HG03103 (cell line): ENCODE results near the gene FAM167B.
"Not testable (repeated sequence)": the region's sequence is repeated elsewhere in the genome, so short reads cannot be mapped to it uniquely, and the experiment has no call there.

Experiments used
- ATAC-seq: cut with Tn5 transposase; IDR thresholded peaks from one replicate; pipeline ENCODE4 v1.9.1; 2021; ENCODE audit warnings: low read depth; ENCODE audit not compliant: unreplicated experiment

The FAM167B gene

GRCh38 chr1:32255072-32256071, 8.3 kb downstream of the FAM167B start:
- no peak for ATAC-seq

DNA sequence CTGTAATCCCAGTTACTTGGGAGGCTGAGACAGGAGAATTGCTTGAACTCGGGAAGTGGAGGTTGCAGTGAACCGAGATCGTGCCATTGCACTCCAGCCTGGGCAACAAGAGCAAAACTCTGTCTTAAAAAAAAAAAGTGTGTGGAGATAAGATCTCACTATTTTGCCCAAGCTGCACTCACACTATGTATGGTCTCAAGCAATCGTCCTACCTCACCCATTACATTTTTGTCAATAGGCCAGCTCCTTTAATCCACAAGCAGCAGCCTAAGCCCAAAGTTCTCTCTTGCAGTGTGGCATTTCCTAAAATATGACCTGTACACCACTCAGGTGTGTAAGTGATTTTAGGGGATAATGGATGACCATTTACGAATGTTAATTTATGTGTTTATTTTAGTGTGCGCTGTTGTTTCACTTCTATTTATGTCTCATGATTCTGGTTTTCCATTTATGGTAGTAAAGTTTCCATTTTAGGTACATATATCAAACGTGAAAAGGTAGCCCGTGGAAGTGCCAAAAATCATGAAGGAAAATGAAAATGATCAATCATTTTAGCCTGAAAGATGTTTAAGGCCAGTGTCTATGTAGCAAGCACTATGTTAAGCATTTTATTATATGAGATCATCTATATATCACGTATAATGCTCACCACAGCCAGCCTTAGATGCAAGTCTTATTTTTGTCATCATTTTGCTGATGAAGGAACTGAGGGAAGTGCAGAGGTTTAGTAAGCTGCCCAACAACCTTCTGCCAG, 9.6 kb downstream of the FAM167B start:
- no peak for ATAC-seq

DNA sequence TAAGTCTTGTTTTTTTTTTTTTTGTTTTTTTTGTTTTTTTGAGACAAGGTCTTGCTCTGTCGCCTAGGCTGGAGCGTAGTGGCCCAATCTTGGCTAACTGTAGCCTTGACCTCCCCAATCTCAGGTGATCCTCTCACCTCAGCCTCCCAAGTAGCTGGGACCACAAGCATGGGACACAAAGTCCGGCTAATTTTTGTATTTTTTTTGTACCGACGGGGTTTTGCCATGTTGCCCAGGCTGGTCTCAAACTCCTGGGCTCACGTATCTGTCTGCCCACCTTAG, 10.1 kb downstream of the FAM167B start:
- ATAC-seq: no peak

DNA sequence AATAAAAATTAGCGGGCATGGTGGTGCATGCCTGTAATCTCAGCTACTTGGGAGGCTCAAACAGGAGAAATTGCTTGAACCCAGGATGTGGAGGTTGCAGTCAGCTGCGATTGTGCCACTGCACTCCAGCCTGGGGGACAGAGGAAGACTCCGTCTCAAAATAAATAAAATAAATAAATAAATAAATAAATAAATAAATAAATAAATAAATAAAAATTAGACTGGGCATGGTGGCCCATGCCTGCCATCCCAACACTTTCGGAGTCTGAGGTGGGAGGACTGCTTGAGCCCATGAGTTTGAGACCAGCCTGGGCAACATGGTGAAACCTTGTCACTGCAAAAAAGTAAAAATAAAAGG, 16.2 kb downstream of the FAM167B start:
- ATAC-seq: not testable (repeated sequence)

- ATAC-seq: no peak
These were observed 16.7 kb downstream of the FAM167B start for GRCh38 chr1:32263744-32264143.

- no peak for ATAC-seq
These were observed 18.8 kb downstream of the FAM167B start for GRCh38 chr1:32265846-32266245.

DNA sequence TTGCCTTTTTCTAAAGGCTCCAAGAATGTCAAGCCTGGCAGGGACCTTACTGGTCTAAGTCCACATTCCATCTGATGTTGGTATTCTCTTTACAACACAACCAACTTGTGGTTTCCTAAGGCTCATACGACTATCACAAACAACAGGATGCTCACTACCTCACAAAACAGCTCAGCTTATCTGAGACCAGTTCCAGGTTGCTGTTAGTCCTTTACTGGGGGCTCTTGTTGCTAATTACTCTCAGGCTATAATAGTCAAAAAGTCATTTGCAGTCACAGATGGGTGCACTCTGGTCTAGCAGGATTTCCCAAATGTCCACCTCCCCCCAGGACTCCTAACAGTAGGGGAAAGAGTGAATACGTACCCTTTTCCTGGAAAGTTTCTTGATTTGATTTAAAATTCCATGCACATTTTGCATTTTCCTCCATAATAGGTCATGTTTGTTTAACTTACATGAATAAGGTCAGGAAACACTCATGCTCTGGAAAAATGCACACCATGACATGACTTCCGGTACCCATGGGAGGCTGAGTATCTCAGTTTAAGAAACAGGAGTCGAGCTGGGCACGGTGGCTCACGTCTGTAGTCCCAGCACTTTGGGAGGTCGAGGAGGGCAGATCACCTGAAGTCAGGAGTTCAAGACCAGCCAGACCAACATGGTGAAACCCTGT, 20.0 kb downstream of the FAM167B start:
- ATAC-seq: no peak

GRCh38 chr1:32269744-32270143, 22.7 kb downstream of the FAM167B start:
- ATAC-seq: no peak

DNA sequence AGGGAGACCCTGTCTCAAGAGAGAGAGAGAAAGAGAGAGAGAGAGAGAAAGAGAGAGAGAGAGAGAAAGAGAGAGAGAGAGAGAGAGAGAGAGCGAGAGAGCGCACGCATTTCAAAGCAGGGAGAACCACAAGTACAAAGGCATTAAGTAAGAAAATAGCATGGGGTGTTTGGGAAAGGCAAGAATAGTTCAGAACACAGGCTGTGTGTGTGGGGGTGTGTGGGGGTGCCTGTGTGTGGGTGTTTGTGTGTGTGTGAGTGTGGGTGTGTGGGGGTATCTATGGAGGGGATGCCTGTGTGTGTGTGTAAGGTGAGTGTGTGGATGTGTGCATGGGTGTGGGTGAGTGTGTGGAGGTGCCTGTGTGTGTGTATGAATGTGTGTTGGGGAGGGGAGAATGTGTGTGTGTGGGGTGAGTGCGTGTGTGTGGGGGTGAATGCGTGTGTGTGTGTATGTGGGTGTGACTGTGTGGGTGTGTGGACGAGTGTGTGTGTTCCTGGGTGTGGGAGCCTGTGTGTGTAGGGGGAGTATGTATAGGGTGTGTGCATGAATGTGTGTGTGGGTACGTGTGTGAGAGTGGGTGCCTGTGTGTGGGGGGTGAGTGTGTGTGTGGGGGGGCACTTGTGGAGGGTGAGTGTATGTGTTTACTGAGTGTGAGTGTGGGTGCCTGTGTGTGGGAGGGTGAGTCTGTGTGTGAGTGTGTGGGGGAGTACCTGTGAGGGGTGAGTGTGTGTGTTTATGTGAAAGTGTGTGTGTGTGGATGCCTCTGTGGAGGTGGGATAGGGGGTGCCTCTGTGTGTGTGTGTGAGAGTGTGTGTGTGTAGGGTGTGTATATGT, 25.8 kb downstream of the FAM167B start:
- no peak for ATAC-seq

GRCh38 chr1:32273391-32274208, 26.6 kb downstream of the FAM167B start:
- ATAC-seq: no peak

DNA sequence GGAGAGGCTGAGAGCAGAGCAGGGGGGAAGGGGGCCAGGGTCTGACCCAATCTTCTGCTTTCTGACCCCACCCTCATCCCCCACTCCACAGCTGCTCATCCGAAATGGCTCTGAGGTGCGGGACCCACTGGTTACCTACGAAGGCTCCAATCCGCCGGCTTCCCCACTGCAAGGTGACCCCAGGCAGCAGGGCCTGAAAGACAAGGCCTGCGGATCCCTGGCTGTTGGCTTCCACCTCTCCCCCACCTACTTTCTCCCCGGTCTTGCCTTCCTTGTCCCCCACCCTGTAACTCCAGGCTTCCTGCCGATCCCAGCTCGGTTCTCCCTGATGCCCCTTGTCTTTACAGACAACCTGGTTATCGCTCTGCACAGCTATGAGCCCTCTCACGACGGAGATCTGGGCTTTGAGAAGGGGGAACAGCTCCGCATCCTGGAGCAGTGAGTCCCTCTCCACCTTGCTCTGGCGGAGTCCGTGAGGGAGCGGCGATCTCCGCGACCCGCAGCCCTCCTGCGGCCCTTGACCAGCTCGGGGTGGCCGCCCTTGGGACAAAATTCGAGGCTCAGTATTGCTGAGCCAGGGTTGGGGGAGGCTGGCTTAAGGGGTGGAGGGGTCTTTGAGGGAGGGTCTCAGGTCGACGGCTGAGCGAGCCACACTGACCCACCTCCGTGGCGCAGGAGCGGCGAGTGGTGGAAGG, 27.8 kb downstream of the FAM167B start:
- no peak for ATAC-seq

- ATAC-seq: no peak
These were observed 28.4 kb downstream of the FAM167B start for GRCh38 chr1:32275424-32275823.

- no peak for ATAC-seq
These were observed 29.2 kb downstream of the FAM167B start for GRCh38 chr1:32276032-32276782.

DNA sequence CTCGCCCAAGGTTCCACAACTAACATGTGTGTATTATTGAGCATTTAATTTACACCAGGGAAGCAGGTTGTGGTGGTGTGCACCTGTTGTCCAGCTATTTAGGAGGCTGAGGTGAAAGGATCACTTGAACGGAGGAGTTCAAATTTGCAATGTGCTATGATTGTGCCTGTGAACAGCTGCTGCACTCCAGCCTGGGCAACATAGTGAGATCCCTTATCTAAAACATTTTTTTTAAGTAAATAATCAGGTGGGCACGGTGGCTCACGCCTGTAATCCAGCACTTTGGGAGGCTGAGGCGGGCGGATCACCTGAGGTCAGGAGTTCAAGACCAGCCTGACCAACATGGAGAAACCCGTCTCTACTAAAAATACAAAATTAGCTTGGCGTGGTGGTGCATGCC, 37.8 kb downstream of the FAM167B start:
- ATAC-seq: not testable (repeated sequence)

DNA sequence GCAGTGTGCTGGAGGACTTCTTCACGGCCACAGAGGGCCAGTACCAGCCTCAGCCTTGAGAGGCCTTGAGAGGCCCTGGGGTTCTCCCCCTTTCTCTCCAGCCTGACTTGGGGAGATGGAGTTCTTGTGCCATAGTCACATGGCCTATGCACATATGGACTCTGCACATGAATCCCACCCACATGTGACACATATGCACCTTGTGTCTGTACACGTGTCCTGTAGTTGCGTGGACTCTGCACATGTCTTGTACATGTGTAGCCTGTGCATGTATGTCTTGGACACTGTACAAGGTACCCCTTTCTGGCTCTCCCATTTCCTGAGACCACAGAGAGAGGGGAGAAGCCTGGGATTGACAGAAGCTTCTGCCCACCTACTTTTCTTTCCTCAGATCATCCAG, 38.6 kb downstream of the FAM167B start:
- ATAC-seq: no peak

- ATAC-seq: no peak
These were observed 39.7 kb downstream of the FAM167B start for GRCh38 chr1:32286763-32287162.

- ATAC-seq: no peak
These were observed 42.2 kb downstream of the FAM167B start for GRCh38 chr1:32289256-32289655.

DNA sequence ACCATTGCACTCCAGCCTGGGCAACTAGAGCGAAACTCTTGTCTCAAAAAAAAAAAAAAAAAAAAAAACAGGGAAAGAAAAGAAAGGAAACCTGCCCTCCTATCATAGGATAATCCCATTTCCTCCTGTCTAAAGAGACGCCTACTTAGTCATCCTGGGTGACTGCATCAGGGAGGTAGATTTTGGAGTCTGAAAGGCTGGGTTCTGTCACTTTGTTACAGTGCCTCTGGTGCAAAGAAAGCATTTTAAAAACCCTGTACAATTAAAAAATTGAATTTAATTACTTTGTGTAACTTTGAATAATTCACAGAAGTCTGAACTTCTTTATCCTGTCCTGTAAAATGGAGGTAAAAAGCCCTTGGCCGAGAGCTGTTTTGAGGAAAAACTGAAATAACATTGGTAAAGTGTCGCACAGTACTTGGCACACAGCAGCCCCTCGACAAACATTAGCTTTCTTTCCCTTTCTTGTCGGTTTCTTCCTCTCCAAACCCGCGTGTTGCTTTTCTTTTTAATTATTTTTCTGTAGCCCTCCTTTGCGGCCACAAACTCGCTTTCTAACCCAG, 44.2 kb downstream of the FAM167B start:
- ATAC-seq: no peak
